Measurements from ENCODE around the gene CAV2. TPM values are rescaled to one million over a fixed set of nuclear protein-coding genes. Genes with fewer than 3 reads are reported as not detected.
A peak's percentile ranks its signal among the peaks of the same experiment; 100 is the strongest.

CAV2 gene
- total RNA-seq, 1 donor from 2014 or later: not detected

- no peak for TF ChIP-seq CTCF (IDR thresholded peaks at IDR 0.05)
- Mint-ChIP-seq H3K27ac (no peak overlapping the region), H3K36me3 (ENCODE audit: low read depth) (no peaks in the 10 kb centered on the region), H3K27me3 (no peaks in the 10 kb centered on the region), H3K4me1 (peaks cover 8% of the 10 kb centered on the region), H3K4me3 (no peak overlapping the region), H3K9me3 (no peaks in the 10 kb centered on the region)
- POLR2A ChIA-PET: no interaction called here
- intact Hi-C loops (cut with micrococcal nuclease): no loop called here
- ATAC-seq (ENCODE audit: low read depth) (no peak), DNase-seq (no peak)
- CTCF ChIA-PET: no interaction called here
Observed at GRCh38 chr7:116547347-116547746, 47.8 kb downstream of the CAV2 start.

DNA sequence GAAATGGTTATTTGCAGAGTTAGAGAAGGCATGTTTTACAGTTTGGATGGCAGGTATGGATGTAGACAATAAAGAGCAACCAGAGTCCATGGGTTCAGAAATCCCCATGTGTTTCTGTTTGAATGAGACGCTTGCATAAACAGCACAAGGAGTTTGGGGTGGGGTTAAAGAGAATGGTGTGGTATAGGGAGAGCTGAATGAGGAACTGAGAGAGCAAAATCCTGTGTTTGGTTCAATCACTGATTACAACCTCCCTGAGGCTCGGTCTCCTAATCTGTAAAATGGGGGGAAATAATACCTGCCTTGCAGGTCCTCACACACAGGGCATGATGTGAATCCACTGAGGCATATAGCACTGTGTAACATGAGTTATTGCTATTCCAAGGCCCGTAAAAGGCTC is 49.0 kb downstream of the CAV2 start:
- H3K36me3 Mint-ChIP-seq (ENCODE audit: low read depth): no peaks in the 10 kb centered on the region
- ChIA-PET POLR2A (no interaction called here), CTCF (no interaction called here)
- no peaks in the 10 kb centered on the region for H3K9me3 Mint-ChIP-seq
- ATAC-seq (ENCODE audit: low read depth) (peak; percentile 65), DNase-seq (no peak)
- no peak overlapping the region for H3K4me3 Mint-ChIP-seq
- peaks cover under 1% of the 10 kb centered on the region for H3K27me3 Mint-ChIP-seq
- intact Hi-C loops (cut with micrococcal nuclease): no loop called here
- no peak overlapping the region for H3K27ac Mint-ChIP-seq
- no peak for TF ChIP-seq CTCF (IDR thresholded peaks at IDR 0.05)
- H3K4me1 Mint-ChIP-seq: peaks cover 8% of the 10 kb centered on the region

DNA sequence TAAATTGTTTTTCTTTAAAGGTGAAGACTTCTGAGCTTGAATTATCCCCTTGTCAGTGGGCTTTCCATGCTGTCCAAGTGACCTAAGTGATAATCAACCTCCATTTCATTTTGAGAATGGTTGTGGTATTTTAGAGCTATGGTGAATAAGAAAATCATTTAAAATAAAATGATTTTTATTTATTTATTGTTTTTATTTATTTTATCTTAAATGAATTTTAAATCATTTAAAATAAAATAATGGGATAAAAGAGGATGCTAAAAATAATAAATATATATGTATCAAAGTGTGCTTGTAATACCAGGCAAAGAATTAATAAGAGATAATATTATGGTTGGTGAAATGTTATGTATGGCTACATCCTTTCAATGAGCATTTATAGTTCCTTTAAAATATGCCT is 49.8 kb downstream of the CAV2 start:
- peaks cover 8% of the 10 kb centered on the region for H3K27me3 Mint-ChIP-seq
- ChIA-PET POLR2A (no interaction called here), CTCF (no interaction called here)
- H3K9me3 Mint-ChIP-seq: no peaks in the 10 kb centered on the region
- H3K4me3 Mint-ChIP-seq: no peak overlapping the region
- intact Hi-C loops (cut with micrococcal nuclease): no loop called here
- peaks cover 8% of the 10 kb centered on the region for H3K4me1 Mint-ChIP-seq
- H3K36me3 Mint-ChIP-seq (ENCODE audit: low read depth): no peaks in the 10 kb centered on the region
- no peak for TF ChIP-seq CTCF (IDR thresholded peaks at IDR 0.05)
- ATAC-seq (ENCODE audit: low read depth) (no peak), DNase-seq (no peak)
- H3K27ac Mint-ChIP-seq: no peak overlapping the region

DNA sequence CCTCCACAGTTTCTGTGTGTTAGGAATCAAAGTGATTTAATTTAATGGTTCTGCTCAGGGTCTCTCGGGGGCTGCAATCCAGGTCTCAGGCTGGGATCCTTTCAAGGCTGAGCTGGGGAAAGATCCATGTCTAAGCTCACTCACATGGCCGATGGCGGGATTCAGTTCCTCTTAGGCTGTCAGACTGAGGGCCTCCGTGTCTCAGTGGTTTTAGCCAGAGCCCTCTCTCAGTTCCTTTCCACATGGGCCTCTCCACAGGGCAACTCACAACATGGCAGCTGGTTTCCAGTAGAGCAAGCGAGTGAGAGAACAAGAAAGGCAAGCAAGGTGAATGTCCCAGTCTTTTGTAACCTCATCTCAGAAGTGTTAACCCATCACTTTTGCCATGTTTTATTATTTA is 52.2 kb downstream of the CAV2 start:
- H3K9me3 Mint-ChIP-seq: no peaks in the 10 kb centered on the region
- H3K4me1 Mint-ChIP-seq: peaks cover 8% of the 10 kb centered on the region
- no peak overlapping the region for H3K27ac Mint-ChIP-seq
- no peak for TF ChIP-seq CTCF (IDR thresholded peaks at IDR 0.05)
- CTCF ChIA-PET: no interaction called here
- no peak for DNase-seq
- intact Hi-C loops (cut with micrococcal nuclease): no loop called here
- no peak overlapping the region for H3K4me3 Mint-ChIP-seq
- no peak for ATAC-seq (ENCODE audit: low read depth)
- peaks cover 11% of the 10 kb centered on the region for H3K27me3 Mint-ChIP-seq
- H3K36me3 Mint-ChIP-seq (ENCODE audit: low read depth): no peaks in the 10 kb centered on the region
- POLR2A ChIA-PET: no interaction called here

DNA sequence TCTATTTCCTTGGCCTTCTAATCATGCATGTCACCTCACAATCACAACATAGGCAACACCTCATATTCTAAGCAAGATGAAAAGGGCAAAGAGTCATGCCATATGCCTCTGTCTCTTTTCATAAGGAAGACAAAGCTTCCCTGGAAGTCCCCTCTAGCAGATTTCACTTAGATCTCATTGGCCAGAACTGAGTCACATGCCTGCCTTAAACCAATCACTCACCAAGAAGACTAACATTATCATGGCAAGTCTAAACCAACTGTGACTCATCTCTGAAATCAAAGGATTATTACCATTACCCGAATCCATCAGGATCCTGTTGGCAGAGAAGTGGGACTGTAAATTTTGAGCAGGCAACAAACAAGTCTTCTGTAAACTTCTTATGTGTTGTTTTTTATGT is 53.1 kb downstream of the CAV2 start:
- ChIA-PET CTCF (no interaction called here), POLR2A (no interaction called here)
- H3K4me1 Mint-ChIP-seq: peaks cover 8% of the 10 kb centered on the region
- peaks cover 12% of the 10 kb centered on the region for H3K27me3 Mint-ChIP-seq
- TF ChIP-seq CTCF (IDR thresholded peaks at IDR 0.05): no peak
- H3K9me3 Mint-ChIP-seq: no peaks in the 10 kb centered on the region
- intact Hi-C loops (cut with micrococcal nuclease): no loop called here
- H3K4me3 Mint-ChIP-seq: no peak overlapping the region
- DNase-seq (no peak), ATAC-seq (ENCODE audit: low read depth) (no peak)
- H3K36me3 Mint-ChIP-seq (ENCODE audit: low read depth): no peaks in the 10 kb centered on the region
- no peak overlapping the region for H3K27ac Mint-ChIP-seq
